Measurements from ENCODE around the gene AP2M1. TPM values are rescaled to one million over a fixed set of nuclear protein-coding genes. Genes with fewer than 3 reads are reported as not detected.
A peak's percentile ranks its signal among the peaks of the same experiment; 100 is the strongest.
"Not testable (repeated sequence)": the region's sequence is repeated elsewhere in the genome, so short reads cannot be mapped to it uniquely, and the experiment has no call there.

AP2M1 gene
- total and polyA plus RNA-seq, 5 experiments from 2014 or later = 181 to 271 (median 210) TPM

GRCh38 chr3:184160456-184160855 lies 14.2 kb upstream of the AP2M1 start:
- H3K4me1 Mint-ChIP-seq = peaks cover 27 to 48% (median 41%) of the 10 kb centered on the region in 4 donors
- peak overlapping the region in 1 of 10 donors; percentile 25 for H3K27ac Mint-ChIP-seq
- no peak for ATAC-seq
- no peaks in the 10 kb centered on the region for H3K27me3 Mint-ChIP-seq
- DNase-seq = no peak
- no peak overlapping the region for H3K4me3 Mint-ChIP-seq
- H3K36me3 Mint-ChIP-seq = peaks cover 0 to 27% (median 0%) of the 10 kb centered on the region in 3 donors
- no peaks in the 10 kb centered on the region for H3K9me3 Mint-ChIP-seq
- POLR2A ChIA-PET = no interaction called here

GRCh38 chr3:184162571-184163070 lies 12.0 kb upstream of the AP2M1 start:
- H3K4me3 Mint-ChIP-seq, POLR2A ChIA-PET, ATAC-seq, DNase-seq, H3K27me3 Mint-ChIP-seq, H3K9me3 Mint-ChIP-seq: not testable (repeated sequence)
- Mint-ChIP-seq H3K4me1 (peaks cover 17 to 28% (median 24%) of the 10 kb centered on the region in 4 donors), H3K27ac (peak overlapping the region in 1 of 10 donors; percentile 25), H3K36me3 (peaks cover 0 to 35% (median 3%) of the 10 kb centered on the region in 3 donors)

GRCh38 chr3:184164648-184165330 lies 9.9 kb upstream of the AP2M1 start:
- POLR2A ChIA-PET = no interaction called here
- no peak for DNase-seq

GRCh38 chr3:184165543-184165942 lies 9.1 kb upstream of the AP2M1 start:
- ATAC-seq = no peak
- no peak overlapping the region for H3K27ac Mint-ChIP-seq
- no peak overlapping the region for H3K4me3 Mint-ChIP-seq
- H3K36me3 Mint-ChIP-seq = peaks cover 0 to 46% (median 3%) of the 10 kb centered on the region in 3 donors
- no peaks in the 10 kb centered on the region for H3K27me3 Mint-ChIP-seq
- DNase-seq = no peak
- POLR2A ChIA-PET = no interaction called here
- H3K4me1 Mint-ChIP-seq = peaks cover 3 to 13% (median 10%) of the 10 kb centered on the region in 4 donors
- no peaks in the 10 kb centered on the region for H3K9me3 Mint-ChIP-seq

More at GRCh38 chr3:184164648-184165330, 9.9 kb upstream of the AP2M1 start:
- peaks cover 9 to 19% (median 15%) of the 10 kb centered on the region in 4 donors for H3K4me1 Mint-ChIP-seq
- H3K9me3 Mint-ChIP-seq = no peaks in the 10 kb centered on the region
- H3K27me3 Mint-ChIP-seq = no peaks in the 10 kb centered on the region
- H3K36me3 Mint-ChIP-seq = peaks cover 0 to 42% (median 3%) of the 10 kb centered on the region in 3 donors
- ATAC-seq = no peak
- H3K27ac Mint-ChIP-seq = no peak overlapping the region
- no peak overlapping the region for H3K4me3 Mint-ChIP-seq

- Mint-ChIP-seq H3K36me3 (peaks cover 0 to 49% (median 7%) of the 10 kb centered on the region in 3 donors), H3K4me1 (peaks cover 0 to 12% (median 4%) of the 10 kb centered on the region in 4 donors), H3K27ac (no peak overlapping the region), H3K27me3 (no peaks in the 10 kb centered on the region), H3K4me3 (no peak overlapping the region), H3K9me3 (no peaks in the 10 kb centered on the region)
- ATAC-seq (no peak), DNase-seq (no peak)
- POLR2A ChIA-PET = no interaction called here
Observed at GRCh38 chr3:184166671-184167070, 8.0 kb upstream of the AP2M1 start.

- no peaks in the 10 kb centered on the region for H3K27me3 Mint-ChIP-seq
- no peak for ATAC-seq
Observed at GRCh38 chr3:184167786-184168185, 6.9 kb upstream of the AP2M1 start.

GRCh38 chr3:184168363-184169120 lies 6.1 kb upstream of the AP2M1 start:
- peaks cover 0 to 35% (median 7%) of the 10 kb centered on the region in 3 donors for H3K36me3 Mint-ChIP-seq

More at GRCh38 chr3:184167786-184168185, 6.9 kb upstream of the AP2M1 start:
- POLR2A ChIA-PET = no interaction called here
- Mint-ChIP-seq H3K4me1 (peaks cover 0 to 9% (median 2%) of the 10 kb centered on the region in 4 donors), H3K27ac (no peak overlapping the region), H3K9me3 (no peaks in the 10 kb centered on the region), H3K36me3 (peaks cover 0 to 41% (median 7%) of the 10 kb centered on the region in 3 donors), H3K4me3 (no peak overlapping the region)
- DNase-seq = no peak

GRCh38 chr3:184169896-184170875 lies 4.5 kb upstream of the AP2M1 start:
- H3K4me1 Mint-ChIP-seq = peaks cover 5 to 8% (median 7%) of the 10 kb centered on the region in 4 donors
- H3K9me3 Mint-ChIP-seq = no peaks in the 10 kb centered on the region
- H3K27me3 Mint-ChIP-seq = no peaks in the 10 kb centered on the region
- peaks cover 0 to 22% (median 7%) of the 10 kb centered on the region in 3 donors for H3K36me3 Mint-ChIP-seq
- H3K4me3 Mint-ChIP-seq = no peak overlapping the region
- no peak for ATAC-seq
- DNase-seq = no peak
- POLR2A ChIA-PET = interaction anchor here (0.5 to 1.4 kb wide), 2 partner anchors 16 to 18 kb away, joined by 3 read pairs; partner anchors contain the start of gene ABCF3
- H3K27ac Mint-ChIP-seq = no peak overlapping the region

More at GRCh38 chr3:184168363-184169120, 6.1 kb upstream of the AP2M1 start:
- Mint-ChIP-seq H3K4me1 (peaks cover 0 to 12% (median 2%) of the 10 kb centered on the region in 4 donors), H3K9me3 (no peaks in the 10 kb centered on the region), H3K4me3 (no peak overlapping the region), H3K27ac (no peak overlapping the region), H3K27me3 (no peaks in the 10 kb centered on the region)
- POLR2A ChIA-PET = interaction anchor here (1.4 kb wide), 1 partner anchor 18 kb away, joined by 3 read pairs; the partner anchor contains the start of gene ABCF3
- ATAC-seq (no peak), DNase-seq (no peak)

GRCh38 chr3:184171562-184171961 lies 3.1 kb upstream of the AP2M1 start:
- Mint-ChIP-seq H3K4me1 (peaks cover 14 to 22% (median 19%) of the 10 kb centered on the region in 4 donors), H3K9me3 (no peaks in the 10 kb centered on the region), H3K27me3 (no peaks in the 10 kb centered on the region), H3K4me3 (no peak overlapping the region), H3K27ac (peak overlapping the region in 2 of 10 donors; percentile 11 to 37), H3K36me3 (peaks cover 0 to 17% (median 6%) of the 10 kb centered on the region in 3 donors)
- ATAC-seq = no peak
- DNase-seq = no peak
- POLR2A ChIA-PET = interaction anchor here (1.8 kb wide), 1 partner anchor 36 kb away, joined by 6 read pairs; the partner anchor contains the start of gene EIF2B5

- Mint-ChIP-seq H3K4me1 (peaks cover 14 to 32% (median 28%) of the 10 kb centered on the region in 4 donors), H3K4me3 (no peak overlapping the region), H3K9me3 (no peaks in the 10 kb centered on the region), H3K27me3 (no peaks in the 10 kb centered on the region), H3K27ac (peak overlapping the region in 2 of 10 donors; percentile 4 to 40), H3K36me3 (peaks cover 0 to 14% (median 3%) of the 10 kb centered on the region in 3 donors)
- DNase-seq (no peak), ATAC-seq (no peak)
- POLR2A ChIA-PET = interaction anchor here (0.5 to 2.2 kb wide), 4 partner anchors 12 to 126 kb away, joined by 3 to 29 read pairs (median 8); partner anchors contain the start of genes ABCF3, EIF2B5 and PSMD2
Observed at GRCh38 chr3:184172681-184173373, 1.8 kb upstream of the AP2M1 start.

GRCh38 chr3:184173374-184173722 lies 1.3 kb upstream of the AP2M1 start:
- POLR2A ChIA-PET = interaction anchor here (0.9 to 2.2 kb wide), 4 partner anchors 12 to 125 kb away, joined by 3 to 29 read pairs (median 4); partner anchors contain the start of genes ABCF3, EIF2B5 and PSMD2
- no peak for ATAC-seq
- no peak overlapping the region for H3K4me3 Mint-ChIP-seq
- H3K4me1 Mint-ChIP-seq = peaks cover 18 to 36% (median 34%) of the 10 kb centered on the region in 4 donors
- no peaks in the 10 kb centered on the region for H3K9me3 Mint-ChIP-seq
- H3K27me3 Mint-ChIP-seq = no peaks in the 10 kb centered on the region
- DNase-seq = no peak
- peak overlapping the region in 2 of 10 donors; percentile 82 to 85 for H3K27ac Mint-ChIP-seq
- H3K36me3 Mint-ChIP-seq = peaks cover 0 to 16% (median 3%) of the 10 kb centered on the region in 3 donors
